GM18870 (cell line): ENCODE measurements around the gene LONP1.

Experiments used
- ATAC-seq: cut with Tn5 transposase; IDR thresholded peaks from one replicate; pipeline ENCODE4 v1.9.1; 2021; ENCODE audit warnings: moderate library complexity; ENCODE audit not compliant: unreplicated experiment

Gene LONP1

GRCh38 chr19:5652261-5652660 is 67.7 kb downstream of the LONP1 start:
- ATAC-seq = no peak

DNA sequence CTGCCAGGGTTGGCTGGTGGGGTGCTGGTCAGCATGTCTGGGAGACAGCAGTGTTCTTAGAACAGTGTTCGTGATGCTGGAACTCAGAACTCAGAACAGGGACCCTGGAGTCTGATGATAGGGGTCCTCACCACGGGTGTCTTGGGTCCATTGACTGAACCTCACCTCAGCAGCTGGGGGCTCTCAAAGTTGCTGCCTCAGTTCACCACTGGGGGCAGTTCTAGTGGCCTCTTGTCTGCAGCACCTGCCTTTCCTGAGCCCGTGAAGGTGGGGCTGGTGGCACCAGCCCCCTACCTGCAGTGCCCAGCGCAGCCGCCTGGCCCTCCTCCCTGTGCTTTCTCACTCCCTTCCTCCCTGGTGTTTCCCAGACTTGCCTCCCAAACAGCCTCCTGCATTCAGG is 68.6 kb downstream of the LONP1 start:
- no peak for ATAC-seq

- no peak for ATAC-seq
Measured at GRCh38 chr19:5648464-5648863, 71.5 kb downstream of the LONP1 start.

GRCh38 chr19:5646703-5647102 is 73.2 kb downstream of the LONP1 start:
- no peak for ATAC-seq

GRCh38 chr19:5645409-5645808 is 74.5 kb downstream of the LONP1 start:
- ATAC-seq = no peak

GRCh38 chr19:5644037-5644436 is 75.9 kb downstream of the LONP1 start:
- ATAC-seq = no peak

- no peak for ATAC-seq
Measured at GRCh38 chr19:5643060-5643459, 76.9 kb downstream of the LONP1 start.

GRCh38 chr19:5642204-5642603 is 77.7 kb downstream of the LONP1 start:
- no peak for ATAC-seq
